GM19397 (cell line): ENCODE results near the gene CRYGB.
"Not testable (repeated sequence)": the region's sequence is repeated elsewhere in the genome, so short reads cannot be mapped to it uniquely, and the experiment has no call there.

Experiments used
- ATAC-seq: cut with Tn5 transposase; IDR thresholded peaks from one replicate; pipeline ENCODE4 v1.9.1; 2021; ENCODE audit warnings: mild to moderate bottlenecking, moderate library complexity; ENCODE audit not compliant: unreplicated experiment

The CRYGB gene

DNA sequence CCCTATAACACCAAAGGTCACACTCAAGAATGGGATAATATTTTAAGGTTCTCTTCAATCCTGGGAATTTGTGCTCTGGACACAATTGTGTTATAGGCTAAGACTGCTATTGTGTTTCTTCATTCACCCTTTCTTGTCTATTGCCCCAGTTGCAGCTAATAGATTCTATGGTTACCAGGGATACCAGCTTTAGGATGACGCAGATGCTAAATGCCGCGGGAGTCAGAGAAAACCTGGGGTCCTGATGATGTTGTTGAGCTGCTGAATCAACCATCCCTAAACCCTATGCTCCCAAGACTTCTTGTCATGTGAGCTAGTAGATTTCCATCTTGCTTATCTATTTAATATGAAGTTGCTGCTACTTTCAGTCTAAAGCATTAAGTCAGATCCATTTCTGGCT lies 27.0 kb downstream of the CRYGB start:
- ATAC-seq: no peak

DNA sequence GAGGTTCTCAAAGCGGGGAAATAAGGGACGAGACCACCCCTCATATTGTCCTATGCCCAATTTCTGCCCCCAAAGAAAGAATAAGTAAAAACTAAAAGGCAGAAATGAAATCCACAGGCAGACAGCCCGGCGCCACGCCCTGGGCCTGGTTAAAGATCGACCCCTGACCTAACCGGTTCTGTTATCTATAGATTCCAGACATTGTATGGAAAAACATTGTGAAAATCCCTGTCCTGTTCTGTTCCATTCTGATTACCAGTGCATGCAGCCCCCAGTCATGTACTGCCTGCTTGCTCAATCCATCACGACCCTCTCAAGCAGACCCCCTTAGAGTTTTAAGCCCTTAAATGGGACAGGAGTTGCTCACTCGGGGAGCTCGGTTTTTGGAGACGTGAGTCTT lies 28.6 kb downstream of the CRYGB start:
- ATAC-seq: not testable (repeated sequence)

DNA sequence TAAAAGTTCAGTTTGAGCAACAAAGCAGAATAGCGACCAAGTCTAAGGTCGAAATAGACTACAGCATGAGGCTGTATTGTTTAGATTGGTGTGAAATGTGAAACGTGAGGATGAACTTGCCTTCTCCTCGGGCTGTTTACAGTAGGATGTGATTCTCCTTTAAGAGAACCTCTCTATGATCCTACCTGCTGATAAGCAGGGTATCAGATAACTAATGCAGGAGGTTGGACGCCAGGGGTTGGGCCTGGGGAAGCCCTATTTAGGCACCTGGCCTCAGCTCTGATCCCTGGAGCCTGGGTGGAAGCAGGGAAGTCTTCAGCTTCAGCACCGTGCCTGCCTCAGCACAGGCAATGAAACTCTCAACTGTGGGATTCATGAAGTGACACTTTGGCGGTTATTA lies 33.0 kb downstream of the CRYGB start:
- ATAC-seq: no peak

DNA sequence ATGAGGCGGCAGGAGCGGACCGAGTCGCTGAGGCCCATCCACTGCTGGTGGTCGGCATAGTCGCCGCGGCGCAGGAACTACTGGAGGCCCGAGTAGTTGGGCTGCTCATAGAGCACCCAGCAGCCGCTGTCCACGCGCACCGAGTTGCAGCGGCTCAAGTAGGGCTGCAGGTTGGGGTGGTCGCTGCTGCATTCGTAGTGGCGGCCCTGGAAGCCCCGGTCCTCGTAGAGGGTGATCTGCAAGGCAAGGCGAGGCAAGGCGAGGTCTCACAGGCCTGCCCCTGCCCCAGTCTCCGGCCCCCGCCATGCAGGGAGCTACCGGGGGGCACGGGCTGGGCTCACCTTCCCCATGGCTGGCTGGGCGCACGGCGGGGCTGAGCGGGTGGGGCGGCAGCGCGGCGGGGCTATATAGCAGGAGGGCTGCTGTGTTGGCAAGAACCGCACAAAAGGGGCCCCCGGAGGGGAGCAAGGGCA lies 33.6 kb downstream of the CRYGB start:
- not testable (repeated sequence) for ATAC-seq

DNA sequence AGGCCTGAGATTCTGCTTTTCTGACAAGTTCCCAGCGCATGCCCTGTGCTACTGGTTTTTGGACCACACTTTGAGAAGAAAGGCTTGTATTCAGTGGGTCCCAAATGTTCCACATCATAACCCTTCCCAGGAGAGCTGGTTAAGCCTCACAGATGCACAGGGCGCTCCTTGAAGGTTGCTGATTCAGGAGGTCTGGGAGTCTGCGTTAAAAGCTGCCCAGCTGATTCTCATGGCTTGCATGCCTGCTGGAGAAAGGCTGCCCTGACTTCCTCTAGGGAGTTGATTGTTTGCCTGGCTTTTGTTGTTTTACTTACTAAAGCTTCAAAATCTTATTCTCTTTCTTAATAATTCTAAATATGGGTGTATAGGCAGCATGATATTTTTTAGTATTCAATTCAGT lies 42.3 kb downstream of the CRYGB start:
- ATAC-seq: no peak

DNA sequence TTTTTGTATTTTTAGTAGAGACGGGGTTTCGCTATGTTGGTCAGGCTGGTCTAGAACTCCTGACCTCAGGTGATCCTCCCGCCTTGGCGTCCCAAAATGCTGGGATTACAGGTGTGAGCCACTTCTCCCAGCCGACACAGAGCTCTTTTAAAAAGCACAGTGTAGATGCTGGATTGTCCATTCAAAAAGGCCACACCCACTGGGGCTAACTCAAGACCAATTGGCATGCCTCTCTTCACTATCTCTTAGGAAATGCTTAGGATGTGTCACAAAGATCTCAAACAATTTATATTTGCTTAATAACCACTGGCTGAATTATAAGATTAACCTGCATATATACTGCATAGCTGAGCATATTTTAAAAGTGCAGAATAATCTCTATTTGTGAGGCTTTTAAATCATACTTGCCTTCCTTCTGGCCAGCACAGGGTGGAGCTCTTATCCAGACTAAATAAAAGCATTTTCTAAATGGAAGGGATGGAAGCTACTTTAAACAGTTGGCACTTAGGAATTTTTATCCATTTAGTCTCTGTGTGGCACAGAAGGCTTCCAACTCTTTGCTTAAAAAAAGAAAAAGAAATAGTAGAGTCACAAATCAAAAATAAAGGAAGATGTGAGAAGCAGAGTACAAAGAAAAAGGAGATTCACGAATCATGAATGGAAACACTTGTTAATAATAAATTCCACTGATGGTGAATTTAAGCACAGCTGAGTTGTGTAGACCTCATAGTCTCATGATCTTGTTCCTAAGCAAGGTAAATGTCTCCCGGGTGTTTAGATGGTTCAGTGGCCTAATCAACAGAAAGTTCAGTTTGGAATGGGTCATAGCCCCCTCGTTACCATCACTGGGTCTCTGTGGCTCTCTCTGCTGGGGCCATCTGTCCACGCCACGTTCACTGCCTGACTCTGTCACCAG lies 44.0 kb downstream of the CRYGB start:
- no peak for ATAC-seq

DNA sequence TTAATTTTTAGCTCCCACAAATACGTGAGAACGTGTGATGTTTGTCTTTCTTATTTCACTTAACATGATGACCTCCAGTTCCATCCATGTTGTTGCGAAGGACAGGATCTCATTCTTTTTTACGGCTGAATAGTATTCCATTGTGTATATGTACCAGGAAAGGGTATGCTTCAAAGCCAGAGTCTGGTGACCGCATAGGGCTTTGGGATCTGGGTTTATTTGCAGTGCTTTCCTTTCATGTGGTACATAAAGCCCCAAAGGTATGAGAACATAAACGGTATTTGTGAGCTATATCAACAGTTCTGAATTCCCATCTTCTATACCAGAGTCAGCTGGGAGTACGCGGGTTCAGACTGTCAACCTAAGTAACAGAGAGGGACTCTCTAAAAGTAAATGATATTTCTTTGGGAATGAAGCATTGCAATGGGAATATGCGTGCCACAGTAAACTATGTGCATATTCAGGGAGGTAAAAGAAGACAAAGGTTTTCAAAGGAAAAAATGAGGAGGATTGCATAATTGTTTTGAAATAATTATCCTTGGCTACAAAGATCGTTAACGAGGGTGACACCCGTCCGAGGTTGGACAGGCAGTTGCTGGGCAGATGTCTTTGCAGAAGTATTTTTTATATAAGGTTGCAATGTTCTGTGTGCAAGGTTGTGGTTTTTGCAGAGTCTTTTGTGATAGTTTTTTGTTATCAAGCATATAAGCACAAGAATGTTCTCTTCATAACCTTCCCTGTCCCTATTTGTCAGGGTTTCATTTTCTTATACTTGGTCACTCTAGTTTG lies 46.1 kb downstream of the CRYGB start:
- no peak for ATAC-seq

DNA sequence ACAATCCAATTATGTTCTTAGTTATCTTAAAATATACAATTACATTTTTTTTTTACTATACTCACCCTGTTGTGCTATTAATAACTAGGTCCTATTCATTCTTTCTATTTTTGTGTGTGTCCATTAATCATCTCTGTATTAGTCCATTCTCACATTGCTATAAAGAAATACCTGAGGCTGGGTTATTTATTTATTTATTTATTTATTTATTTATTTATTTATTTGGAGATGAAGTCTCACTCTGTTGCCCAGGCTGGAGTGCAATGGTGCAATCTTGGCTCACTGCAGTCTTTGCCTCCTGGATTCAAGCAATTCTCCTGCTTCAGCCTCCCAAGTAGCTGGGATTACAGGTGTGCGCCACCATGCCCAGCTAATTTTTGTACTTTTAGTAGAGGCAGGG lies 47.3 kb downstream of the CRYGB start:
- not testable (repeated sequence) for ATAC-seq

DNA sequence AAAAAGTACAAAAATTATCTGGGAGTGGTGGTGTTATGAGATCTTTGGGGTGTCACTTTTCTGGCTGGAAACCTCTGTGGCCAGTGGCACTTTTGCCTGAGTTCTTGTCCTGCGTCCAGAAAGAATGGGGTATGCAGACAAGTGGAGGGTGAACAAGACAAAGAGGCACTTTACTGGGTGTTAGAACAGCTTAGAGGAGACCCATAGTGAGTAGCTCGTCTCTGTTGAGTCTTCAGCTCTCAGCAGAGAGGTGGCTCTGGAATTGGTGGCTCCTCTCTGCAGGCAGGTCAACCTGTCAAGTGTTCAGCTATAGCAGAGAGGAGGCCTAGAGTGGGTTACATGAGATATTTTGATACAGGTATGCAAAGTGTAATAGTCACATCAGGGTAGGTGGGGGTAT lies 47.7 kb downstream of the CRYGB start:
- ATAC-seq: no peak

DNA sequence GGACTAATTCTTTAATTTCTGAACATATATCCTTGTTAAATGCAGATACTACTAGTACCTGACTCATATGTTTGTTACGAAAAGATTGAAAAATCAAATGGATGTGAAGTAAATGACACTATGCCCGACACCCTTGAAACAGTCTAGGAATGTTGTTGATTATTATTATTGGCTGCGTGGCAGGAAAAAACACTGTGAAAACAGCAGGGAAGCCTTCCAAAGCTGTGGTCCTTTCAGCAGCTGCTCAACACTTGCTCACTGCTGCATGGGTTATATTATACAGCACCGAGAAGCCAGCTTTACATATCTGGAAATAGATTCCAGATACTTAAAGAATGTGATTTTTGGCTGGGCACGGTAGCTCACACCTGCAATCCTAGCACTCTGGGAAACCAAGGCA lies 48.2 kb downstream of the CRYGB start:
- no peak for ATAC-seq

DNA sequence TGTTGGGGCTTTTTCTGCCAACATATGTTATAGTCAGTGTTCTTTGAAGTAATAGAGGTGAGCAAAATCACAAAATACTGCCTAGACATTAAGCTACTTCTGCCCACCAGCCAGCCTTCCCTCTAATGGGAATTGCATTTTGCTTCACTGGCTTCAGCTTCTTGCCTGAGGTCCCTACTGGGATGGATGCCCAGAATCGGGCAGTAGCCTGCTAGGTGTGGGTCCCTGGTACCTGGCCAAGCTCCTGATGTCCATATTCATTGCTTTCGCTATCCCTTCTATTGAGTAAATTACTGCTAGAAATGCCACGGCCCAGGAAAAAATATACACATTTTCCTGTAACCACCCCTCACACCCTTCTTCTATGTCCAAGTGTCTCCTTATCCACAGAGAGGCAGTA lies 48.6 kb downstream of the CRYGB start:
- no peak for ATAC-seq

DNA sequence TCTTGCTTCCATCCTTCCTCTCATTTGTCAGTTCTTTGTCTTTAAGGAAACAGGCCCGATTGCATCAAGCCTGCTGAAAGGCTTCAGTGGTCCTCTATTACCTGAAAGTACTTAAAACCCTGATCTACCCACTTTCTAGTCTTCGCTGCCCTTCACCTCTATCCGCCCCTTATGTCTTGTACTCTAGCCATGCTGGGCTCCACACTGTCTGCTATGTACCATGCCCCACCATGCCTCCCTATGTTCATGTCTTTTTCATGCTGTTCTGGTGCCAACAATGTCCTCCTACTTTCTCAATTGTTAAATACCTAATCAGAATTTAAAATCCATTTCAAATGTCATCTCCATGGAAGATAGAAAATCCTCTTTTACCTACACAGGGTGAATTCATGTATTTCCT lies 49.9 kb downstream of the CRYGB start:
- no peak for ATAC-seq

DNA sequence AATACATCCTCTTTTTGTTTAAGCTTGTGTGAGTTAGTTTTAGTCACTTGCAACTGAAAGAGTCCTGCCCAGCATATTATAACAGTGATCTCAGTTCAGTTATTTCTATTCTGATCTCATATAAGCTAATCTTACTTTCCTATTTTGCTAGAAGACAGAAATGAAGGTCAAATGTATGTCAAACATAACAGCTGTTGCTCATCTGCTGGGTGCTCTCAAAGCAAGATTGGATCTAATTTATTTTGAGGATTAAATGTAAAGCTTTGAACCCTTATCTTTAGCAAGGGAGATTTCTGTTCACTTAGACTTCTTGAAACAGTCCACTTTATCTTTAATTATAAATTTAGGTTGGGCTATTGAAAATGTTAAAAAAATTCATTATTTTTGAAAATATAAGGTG lies 52.8 kb downstream of the CRYGB start:
- no peak for ATAC-seq
